HG02943 (cell line): Measurements from ENCODE around the gene ILF3.

Experiments used
- ATAC-seq: cut with Tn5 transposase; IDR thresholded peaks from one replicate; pipeline ENCODE4 v1.9.1; 2021; ENCODE audit warnings: mild to moderate bottlenecking, low read depth, moderate library complexity; ENCODE audit not compliant: unreplicated experiment

ILF3 gene

GRCh38 chr19:10692673-10693264 is 38.6 kb downstream of the ILF3 start:
- ATAC-seq: no peak

- ATAC-seq: no peak
These were observed 40.7 kb downstream of the ILF3 start for GRCh38 chr19:10694706-10695307.

- no peak for ATAC-seq
These were observed 41.6 kb downstream of the ILF3 start for GRCh38 chr19:10695401-10696398.

GRCh38 chr19:10699650-10700335 is 45.6 kb downstream of the ILF3 start:
- no peak for ATAC-seq

- ATAC-seq: no peak
These were observed 47.9 kb downstream of the ILF3 start for GRCh38 chr19:10701955-10702525.

- ATAC-seq: no peak
These were observed 52.8 kb downstream of the ILF3 start for GRCh38 chr19:10706990-10707389.

GRCh38 chr19:10707440-10707839 is 53.3 kb downstream of the ILF3 start:
- ATAC-seq: no peak

GRCh38 chr19:10708291-10708690 is 54.1 kb downstream of the ILF3 start:
- ATAC-seq: no peak

- ATAC-seq: no peak
These were observed 57.9 kb downstream of the ILF3 start for GRCh38 chr19:10712045-10712444.

GRCh38 chr19:10712754-10713153 is 58.6 kb downstream of the ILF3 start:
- no peak for ATAC-seq

GRCh38 chr19:10713317-10713716 is 59.2 kb downstream of the ILF3 start:
- ATAC-seq: no peak

GRCh38 chr19:10717054-10717355 is 62.9 kb downstream of the ILF3 start:
- no peak for ATAC-seq

- peak; percentile 86 for ATAC-seq
These were observed 63.4 kb downstream of the ILF3 start, which contains the start of gene DNM2 for GRCh38 chr19:10717356-10718204. DNM2 (plus strand) TSS chr19:10718079; CDS start chr19:10718243, 164 bp downstream.

- peak; percentile 3 for ATAC-seq
These were observed 64.4 kb downstream of the ILF3 start for GRCh38 chr19:10718205-10719196.

GRCh38 chr19:10719466-10719961 is 65.4 kb downstream of the ILF3 start:
- ATAC-seq: no peak

- no peak for ATAC-seq
These were observed 66.5 kb downstream of the ILF3 start for GRCh38 chr19:10720607-10721125.

GRCh38 chr19:10723591-10723990 is 69.4 kb downstream of the ILF3 start:
- ATAC-seq: no peak

GRCh38 chr19:10724573-10725071 is 70.5 kb downstream of the ILF3 start:
- no peak for ATAC-seq
